ENCODE results near the gene LRRC10.

DNA sequence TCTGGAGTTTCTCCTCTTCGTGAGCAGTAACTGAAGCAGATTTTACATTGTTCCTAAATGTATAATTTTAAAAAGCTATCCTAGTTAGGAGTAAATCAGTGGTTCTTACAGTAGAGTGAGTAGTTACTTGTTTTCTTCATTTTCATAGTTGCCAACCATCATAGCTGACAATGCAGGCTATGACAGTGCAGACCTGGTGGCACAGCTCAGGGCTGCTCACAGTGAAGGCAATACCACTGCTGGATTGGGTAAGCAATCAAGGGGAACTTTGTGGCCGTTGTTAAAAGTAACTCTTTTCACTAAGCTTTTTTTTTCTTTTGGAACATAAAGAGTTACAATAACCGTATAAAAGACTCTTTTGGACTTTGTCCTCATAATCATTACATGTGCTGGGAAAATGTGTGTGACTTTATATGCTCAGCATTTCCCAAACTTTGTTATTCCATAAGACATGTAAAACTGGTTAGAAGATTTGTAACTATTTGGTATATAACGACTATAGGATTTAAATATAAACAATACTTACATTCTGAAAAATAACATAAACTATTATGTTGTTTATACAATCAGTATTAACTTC is 12.4 kb downstream of the LRRC10 start:
- TF ChIP-seq, protein P1, sequence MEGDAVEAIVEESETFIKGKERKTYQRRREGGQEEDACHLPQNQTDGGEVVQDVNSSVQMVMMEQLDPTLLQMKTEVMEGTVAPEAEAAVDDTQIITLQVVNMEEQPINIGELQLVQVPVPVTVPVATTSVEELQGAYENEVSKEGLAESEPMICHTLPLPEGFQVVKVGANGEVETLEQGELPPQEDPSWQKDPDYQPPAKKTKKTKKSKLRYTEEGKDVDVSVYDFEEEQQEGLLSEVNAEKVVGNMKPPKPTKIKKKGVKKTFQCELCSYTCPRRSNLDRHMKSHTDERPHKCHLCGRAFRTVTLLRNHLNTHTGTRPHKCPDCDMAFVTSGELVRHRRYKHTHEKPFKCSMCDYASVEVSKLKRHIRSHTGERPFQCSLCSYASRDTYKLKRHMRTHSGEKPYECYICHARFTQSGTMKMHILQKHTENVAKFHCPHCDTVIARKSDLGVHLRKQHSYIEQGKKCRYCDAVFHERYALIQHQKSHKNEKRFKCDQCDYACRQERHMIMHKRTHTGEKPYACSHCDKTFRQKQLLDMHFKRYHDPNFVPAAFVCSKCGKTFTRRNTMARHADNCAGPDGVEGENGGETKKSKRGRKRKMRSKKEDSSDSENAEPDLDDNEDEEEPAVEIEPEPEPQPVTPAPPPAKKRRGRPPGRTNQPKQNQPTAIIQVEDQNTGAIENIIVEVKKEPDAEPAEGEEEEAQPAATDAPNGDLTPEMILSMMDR (IDR thresholded peaks at IDR 0.05), result no peak
- TF ChIP-seq POLR2AphosphoS5 (IDR thresholded peaks at IDR 0.05), result no peak
- no peak for TF ChIP-seq POLR2A (IDR thresholded peaks at IDR 0.05)

Measured in breast epithelium (tissue), 3 donors.